ENCODE data around the gene CHST15. TPM values are rescaled to one million over a fixed set of nuclear protein-coding genes. Genes with fewer than 3 reads are reported as not detected.

Gene CHST15
- total and polyA plus RNA-seq, 4 donors = 5.4 to 45.3 (median 36.7) TPM

- Histone ChIP-seq H3K4me1 (ENCODE audit: control insufficient read depth in 5 of 5, insufficient read depth in 5 of 5, low read length in 5 of 5) (peaks cover 0 to 33% (median 4%) of the 10 kb centered on the region in 5 donors), H3K9me3 (ENCODE audit: control insufficient read depth in 4 of 4, insufficient read depth in 3 of 4, low read length in 3 of 4) (peaks cover 0 to 1% (median 0%) of the 10 kb centered on the region in 4 donors), H3K4me3 (no peak overlapping the region), H3K9ac (ENCODE audit: insufficient read depth in 1 of 2, low read length in 2 of 2) (no peak overlapping the region), H3K36me3 (ENCODE audit: control insufficient read depth in 4 of 4, insufficient read depth in 4 of 4, low read length in 4 of 4) (peaks cover 0 to 4% (median 0%) of the 10 kb centered on the region in 4 donors), H3K27me3 (ENCODE audit: control insufficient read depth in 3 of 3, insufficient read depth in 3 of 3, low read length in 2 of 3) (peaks cover 0 to 3% (median 0%) of the 10 kb centered on the region in 3 donors), H3K27ac (ENCODE audit: low read depth in 1 of 2, low read length in 1 of 2) (no peak overlapping the region)
- DNase-seq = no peak
- TF ChIP-seq CTCF (IDR thresholded peaks at IDR 0.05; ENCODE audit: control extremely low read depth, extremely low read depth) = no peak
- no peak for ATAC-seq (ENCODE audit: insufficient read depth, low FRiP score)
- WGBS, 2 donors = 60 to 64% methylated on average over 12 of the region's 12 CpGs
Measured at GRCh38 chr10:124066126-124066700, 27.2 kb downstream of the CHST15 start.

- no peak overlapping the region for H3K4me3 ChIP-seq
- ATAC-seq (ENCODE audit: insufficient read depth, low FRiP score) = no peak
- H3K27me3 ChIP-seq (ENCODE audit: control insufficient read depth in 3 of 3, insufficient read depth in 3 of 3, low read length in 2 of 3) = peaks cover 0 to 3% (median 0%) of the 10 kb centered on the region in 3 donors
- H3K4me1 ChIP-seq (ENCODE audit: control insufficient read depth in 5 of 5, insufficient read depth in 5 of 5, low read length in 5 of 5) = peaks cover 0 to 33% (median 4%) of the 10 kb centered on the region in 5 donors
- TF ChIP-seq CTCF (IDR thresholded peaks at IDR 0.05; ENCODE audit: control extremely low read depth, extremely low read depth) = no peak
- peaks cover 0 to 1% (median 0%) of the 10 kb centered on the region in 4 donors for H3K9me3 ChIP-seq (ENCODE audit: control insufficient read depth in 4 of 4, insufficient read depth in 3 of 4, low read length in 3 of 4)
- DNase-seq = peak in 1 of 3 donors; percentile 46
- no peak overlapping the region for H3K9ac ChIP-seq (ENCODE audit: insufficient read depth in 1 of 2, low read length in 2 of 2)
- WGBS, 2 donors = 62 to 82% methylated on average over 12 of the region's 12 CpGs
- H3K27ac ChIP-seq (ENCODE audit: low read depth in 1 of 2, low read length in 1 of 2) = no peak overlapping the region
- H3K36me3 ChIP-seq (ENCODE audit: control insufficient read depth in 4 of 4, insufficient read depth in 4 of 4, low read length in 4 of 4) = peaks cover 0 to 4% (median 0%) of the 10 kb centered on the region in 4 donors
Measured at GRCh38 chr10:124065382-124066125, 27.8 kb downstream of the CHST15 start.

- Histone ChIP-seq H3K9me3 (ENCODE audit: control insufficient read depth in 4 of 4, insufficient read depth in 3 of 4, low read length in 3 of 4) (peaks cover 0 to 1% (median 0%) of the 10 kb centered on the region in 4 donors), H3K27me3 (ENCODE audit: control insufficient read depth in 3 of 3, insufficient read depth in 3 of 3, low read length in 2 of 3) (peaks cover 0 to 3% (median 0%) of the 10 kb centered on the region in 3 donors), H3K27ac (ENCODE audit: low read depth in 1 of 2, low read length in 1 of 2) (no peak overlapping the region), H3K4me1 (ENCODE audit: control insufficient read depth in 5 of 5, insufficient read depth in 5 of 5, low read length in 5 of 5) (peaks cover 0 to 33% (median 4%) of the 10 kb centered on the region in 5 donors), H3K36me3 (ENCODE audit: control insufficient read depth in 4 of 4, insufficient read depth in 4 of 4, low read length in 4 of 4) (peaks cover 0 to 7% (median 0%) of the 10 kb centered on the region in 4 donors), H3K9ac (ENCODE audit: insufficient read depth in 1 of 2, low read length in 2 of 2) (no peak overlapping the region), H3K4me3 (no peak overlapping the region)
- WGBS, 2 donors = 73 to 80% methylated on average over 6 of the region's 6 CpGs
- no peak for TF ChIP-seq CTCF (IDR thresholded peaks at IDR 0.05; ENCODE audit: control extremely low read depth, extremely low read depth)
- ATAC-seq (ENCODE audit: insufficient read depth, low FRiP score) = no peak
- DNase-seq = no peak
Measured at GRCh38 chr10:124064676-124065075, 28.7 kb downstream of the CHST15 start.
